IPS-18a (cell line): ENCODE data around the gene INSL3.

Source experiments
- H3K27ac ChIP-seq: one replicate; pipeline ENCODE4 v1.5.1; 2013; ENCODE audit warnings: low read length
- H3K27me3 ChIP-seq: one replicate; pipeline ENCODE4 v1.6.1; 2013; ENCODE audit warnings: mild to moderate bottlenecking, low read length; ENCODE audit not compliant: control insufficient read depth, insufficient read depth
- H3K36me3 ChIP-seq: one replicate; pipeline ENCODE4 v1.6.1; 2013; ENCODE audit warnings: low read depth, low read length; ENCODE audit not compliant: control insufficient read depth
- H3K4me1 ChIP-seq: one replicate; pipeline ENCODE4 v1.6.1; 2013; ENCODE audit warnings: low read depth, low read length; ENCODE audit not compliant: control insufficient read depth
- H3K4me3 ChIP-seq: one replicate; pipeline ENCODE4 v1.5.1; 2013; ENCODE audit warnings: low read length
- H3K9ac ChIP-seq: one replicate; pipeline ENCODE4 v1.6.1; 2013; ENCODE audit warnings: mild to moderate bottlenecking, low read length, moderate library complexity
- H3K9me3 ChIP-seq: one replicate; pipeline ENCODE4 v1.6.1; 2013; ENCODE audit warnings: low read depth, low read length; ENCODE audit not compliant: control insufficient read depth

INSL3 gene

GRCh38 chr19:17830567-17831418, 9.5 kb upstream of the INSL3 start:
- H3K4me3 ChIP-seq: peak overlapping the region; percentile 66
- H3K9ac ChIP-seq: peak overlapping the region; percentile 46
- H3K27ac ChIP-seq: peak overlapping the region; percentile 38

GRCh38 chr19:17829855-17830566, 8.7 kb upstream of the INSL3 start:
- Histone ChIP-seq H3K27ac (peak overlapping the region; percentile 38), H3K27me3 (no peaks in the 10 kb centered on the region), H3K4me1 (peaks cover 4% of the 10 kb centered on the region), H3K4me3 (peak overlapping the region; percentile 66), H3K9ac (peak overlapping the region; percentile 46), H3K36me3 (no peaks in the 10 kb centered on the region), H3K9me3 (no peaks in the 10 kb centered on the region)

More at GRCh38 chr19:17830567-17831418, 9.5 kb upstream of the INSL3 start:
- Histone ChIP-seq H3K4me1 (peaks cover 4% of the 10 kb centered on the region), H3K27me3 (no peaks in the 10 kb centered on the region), H3K36me3 (no peaks in the 10 kb centered on the region), H3K9me3 (no peaks in the 10 kb centered on the region)

GRCh38 chr19:17826508-17827056, 5.3 kb upstream of the INSL3 start:
- no peak overlapping the region for H3K27ac ChIP-seq
- no peak overlapping the region for H3K4me3 ChIP-seq
- no peaks in the 10 kb centered on the region for H3K9me3 ChIP-seq
- no peaks in the 10 kb centered on the region for H3K36me3 ChIP-seq
- H3K4me1 ChIP-seq: peaks cover 4% of the 10 kb centered on the region
- H3K9ac ChIP-seq: no peak overlapping the region
- H3K27me3 ChIP-seq: no peaks in the 10 kb centered on the region

- Histone ChIP-seq H3K9me3 (no peaks in the 10 kb centered on the region), H3K4me1 (no peaks in the 10 kb centered on the region), H3K9ac (no peak overlapping the region), H3K27ac (no peak overlapping the region), H3K4me3 (no peak overlapping the region), H3K27me3 (no peaks in the 10 kb centered on the region), H3K36me3 (no peaks in the 10 kb centered on the region)
These were observed 3.0 kb upstream of the INSL3 start for GRCh38 chr19:17824339-17824738.

GRCh38 chr19:17817668-17818363, 3.5 kb downstream of the INSL3 start:
- H3K4me1 ChIP-seq: no peaks in the 10 kb centered on the region
- H3K27ac ChIP-seq: no peak overlapping the region
- no peaks in the 10 kb centered on the region for H3K36me3 ChIP-seq
- no peak overlapping the region for H3K9ac ChIP-seq
- H3K27me3 ChIP-seq: no peaks in the 10 kb centered on the region
- H3K9me3 ChIP-seq: no peaks in the 10 kb centered on the region
- no peak overlapping the region for H3K4me3 ChIP-seq

GRCh38 chr19:17812099-17812498, 9.2 kb downstream of the INSL3 start:
- no peaks in the 10 kb centered on the region for H3K36me3 ChIP-seq
- H3K9me3 ChIP-seq: no peaks in the 10 kb centered on the region
- no peaks in the 10 kb centered on the region for H3K4me1 ChIP-seq
- no peak overlapping the region for H3K4me3 ChIP-seq
- H3K27ac ChIP-seq: no peak overlapping the region
- no peaks in the 10 kb centered on the region for H3K27me3 ChIP-seq
- H3K9ac ChIP-seq: no peak overlapping the region

- H3K4me3 ChIP-seq: no peak overlapping the region
- H3K4me1 ChIP-seq: no peaks in the 10 kb centered on the region
- H3K27ac ChIP-seq: no peak overlapping the region
- H3K9ac ChIP-seq: no peak overlapping the region
- H3K27me3 ChIP-seq: no peaks in the 10 kb centered on the region
- no peaks in the 10 kb centered on the region for H3K36me3 ChIP-seq
- no peaks in the 10 kb centered on the region for H3K9me3 ChIP-seq
These were observed 9.6 kb downstream of the INSL3 start for GRCh38 chr19:17811681-17812080.

- Histone ChIP-seq H3K27me3 (no peaks in the 10 kb centered on the region), H3K4me1 (no peaks in the 10 kb centered on the region), H3K27ac (no peak overlapping the region)
These were observed 10.2 kb downstream of the INSL3 start for GRCh38 chr19:17811103-17811502.

GRCh38 chr19:17807731-17808316, 13.5 kb downstream of the INSL3 start:
- H3K4me1 ChIP-seq: no peaks in the 10 kb centered on the region
- H3K36me3 ChIP-seq: no peaks in the 10 kb centered on the region
- H3K27ac ChIP-seq: no peak overlapping the region
- no peaks in the 10 kb centered on the region for H3K9me3 ChIP-seq
- H3K9ac ChIP-seq: no peak overlapping the region
- no peak overlapping the region for H3K4me3 ChIP-seq
- no peaks in the 10 kb centered on the region for H3K27me3 ChIP-seq

More at GRCh38 chr19:17811103-17811502, 10.2 kb downstream of the INSL3 start:
- no peaks in the 10 kb centered on the region for H3K36me3 ChIP-seq
- no peak overlapping the region for H3K9ac ChIP-seq
- H3K9me3 ChIP-seq: no peaks in the 10 kb centered on the region
- H3K4me3 ChIP-seq: no peak overlapping the region

GRCh38 chr19:17806945-17807344, 14.4 kb downstream of the INSL3 start:
- Histone ChIP-seq H3K27me3 (no peaks in the 10 kb centered on the region), H3K9ac (no peak overlapping the region), H3K9me3 (no peaks in the 10 kb centered on the region), H3K4me3 (no peak overlapping the region), H3K36me3 (no peaks in the 10 kb centered on the region), H3K27ac (no peak overlapping the region), H3K4me1 (no peaks in the 10 kb centered on the region)

GRCh38 chr19:17805427-17805826, 15.9 kb downstream of the INSL3 start:
- Histone ChIP-seq H3K27ac (no peak overlapping the region), H3K36me3 (no peaks in the 10 kb centered on the region), H3K27me3 (no peaks in the 10 kb centered on the region)

More at GRCh38 chr19:17805427-17805826, 15.9 kb downstream of the INSL3 start:
- Histone ChIP-seq H3K4me3 (no peak overlapping the region), H3K9me3 (no peaks in the 10 kb centered on the region), H3K9ac (no peak overlapping the region), H3K4me1 (no peaks in the 10 kb centered on the region)
